ENCODE data around the gene MAOB.

Gene MAOB

GRCh38 chrX:43880425-43880824 is 1.8 kb downstream of the MAOB start:
- TF ChIP-seq CTCF (IDR thresholded peaks at IDR 0.05; ENCODE audit: low read depth, low read length), result no peak
- Histone ChIP-seq H3K27ac (no peak overlapping the region), H3K9me3 (ENCODE audit: severe bottlenecking) (no peaks in the 10 kb centered on the region), H3K36me3 (no peaks in the 10 kb centered on the region), H3K27me3 (ENCODE audit: insufficient read depth, low read depth, severe bottlenecking) (peaks cover 6% of the 10 kb centered on the region), H3K4me3 (ENCODE audit: low read depth, low read length) (no peak overlapping the region)
- no peak for DNase-seq

- no peak overlapping the region for H3K27ac ChIP-seq
- DNase-seq, result no peak
- no peaks in the 10 kb centered on the region for H3K36me3 ChIP-seq
- no peak for TF ChIP-seq CTCF (IDR thresholded peaks at IDR 0.05; ENCODE audit: low read depth, low read length)
- peaks cover 6% of the 10 kb centered on the region for H3K27me3 ChIP-seq (ENCODE audit: insufficient read depth, low read depth, severe bottlenecking)
- no peaks in the 10 kb centered on the region for H3K9me3 ChIP-seq (ENCODE audit: severe bottlenecking)
- H3K4me3 ChIP-seq (ENCODE audit: low read depth, low read length), result no peak overlapping the region
These were observed 3.2 kb downstream of the MAOB start for GRCh38 chrX:43878906-43879526.

GRCh38 chrX:43876680-43877079 is 5.6 kb downstream of the MAOB start:
- H3K36me3 ChIP-seq, result no peaks in the 10 kb centered on the region
- no peak for TF ChIP-seq CTCF (IDR thresholded peaks at IDR 0.05; ENCODE audit: low read depth, low read length)
- DNase-seq, result no peak
- peaks cover 6% of the 10 kb centered on the region for H3K27me3 ChIP-seq (ENCODE audit: insufficient read depth, low read depth, severe bottlenecking)
- no peak overlapping the region for H3K27ac ChIP-seq
- H3K4me3 ChIP-seq (ENCODE audit: low read depth, low read length), result no peak overlapping the region
- no peaks in the 10 kb centered on the region for H3K9me3 ChIP-seq (ENCODE audit: severe bottlenecking)

GRCh38 chrX:43870758-43871419 is 11.4 kb downstream of the MAOB start:
- DNase-seq, result no peak
- Histone ChIP-seq H3K27me3 (ENCODE audit: insufficient read depth, low read depth, severe bottlenecking) (peaks cover 7% of the 10 kb centered on the region), H3K36me3 (no peaks in the 10 kb centered on the region), H3K9me3 (ENCODE audit: severe bottlenecking) (no peaks in the 10 kb centered on the region), H3K4me3 (ENCODE audit: low read depth, low read length) (no peak overlapping the region), H3K27ac (no peak overlapping the region)
- no peak for TF ChIP-seq CTCF (IDR thresholded peaks at IDR 0.05; ENCODE audit: low read depth, low read length)

GRCh38 chrX:43870011-43870410 is 12.2 kb downstream of the MAOB start:
- DNase-seq, result no peak
- Histone ChIP-seq H3K9me3 (ENCODE audit: severe bottlenecking) (no peaks in the 10 kb centered on the region), H3K4me3 (ENCODE audit: low read depth, low read length) (no peak overlapping the region), H3K36me3 (no peaks in the 10 kb centered on the region), H3K27me3 (ENCODE audit: insufficient read depth, low read depth, severe bottlenecking) (peaks cover 7% of the 10 kb centered on the region), H3K27ac (no peak overlapping the region)
- TF ChIP-seq CTCF (IDR thresholded peaks at IDR 0.05; ENCODE audit: low read depth, low read length), result no peak

- Histone ChIP-seq H3K36me3 (no peaks in the 10 kb centered on the region), H3K4me3 (ENCODE audit: low read depth, low read length) (no peak overlapping the region), H3K27ac (no peak overlapping the region), H3K9me3 (ENCODE audit: severe bottlenecking) (no peaks in the 10 kb centered on the region), H3K27me3 (ENCODE audit: insufficient read depth, low read depth, severe bottlenecking) (peaks cover 7% of the 10 kb centered on the region)
- no peak for DNase-seq
- TF ChIP-seq CTCF (IDR thresholded peaks at IDR 0.05; ENCODE audit: low read depth, low read length), result no peak
These were observed 13.5 kb downstream of the MAOB start for GRCh38 chrX:43868791-43869190.
